Tibial artery (tissue), 4 donors: ENCODE data around the gene SIRPB1.

Experiments used
- DNase-seq, 2 donors: peaks; one replicate each; pipeline ENCODE4 v3.0.0-alpha.2; 2019
- H3K27ac ChIP-seq, 2 donors: fragments of 200-600 bp; sonication (generic) in 1 of 2; 1 replicate in 1 of 2; 2 replicates in 1 of 2; pipeline ENCODE4 v1.5.1; 2018 to 2019; ENCODE audit warnings: mild to moderate bottlenecking in 1 of 2
- H3K27me3 ChIP-seq, 2 donors: fragments of 200-600 bp; sonication (generic) in 1 of 2; one replicate each; pipeline versions ENCODE4 v1.5.1 to v1.6.0; 2016 to 2019
- H3K36me3 ChIP-seq, 3 donors: fragments of 200-600 bp; sonication (generic) in 2 of 3; one replicate each; pipeline ENCODE4 v1.5.1; 2016 to 2019; ENCODE audit warnings: mild to moderate bottlenecking in 2 of 3
- H3K4me1 ChIP-seq, 4 donors: fragments of 200-600 bp; sonication (generic) in 2 of 4; 1 replicate in 3 of 4; 2 replicates in 1 of 4; pipeline ENCODE4 v1.5.1; 2016 to 2019
- H3K4me3 ChIP-seq, 2 donors: fragments of 200-600 bp; sonication (generic) in 1 of 2; 1 replicate in 1 of 2; 2 replicates in 1 of 2; pipeline ENCODE4 v1.5.1; 2018 to 2019; ENCODE audit warnings: mild to moderate bottlenecking in 2 of 2
- H3K9me3 ChIP-seq, 3 donors: fragments of 200-600 bp; sonication (generic) in 1 of 3; one replicate each; pipeline ENCODE4 v1.5.1; 2016 to 2019
- CTCF ChIP-seq, 2 experiments: fragments of 200-600 bp in 1 of 2; fragments of 450-650 bp in 1 of 2; IDR thresholded peaks; one replicate each; pipeline ENCODE4 v1.5.1; 2017 to 2019; ENCODE audit warnings: antibody characterized with exemption in 2 of 2, mild to moderate bottlenecking in 1 of 2, moderate library complexity in 1 of 2
- intact Hi-C: fragments of 100-400 bp; cut with DNase I; formaldehyde crosslinking; loops from one replicate; pipeline ENCODE4 v1.15.0; 2023; ENCODE audit warnings: low total_unique reads

Gene SIRPB1

GRCh38 chr20:1630186-1630585 lies 10.4 kb upstream of the SIRPB1 start:
- no peak for DNase-seq
- Histone ChIP-seq H3K9me3 (no peaks in the 10 kb centered on the region), H3K4me3 (no peak overlapping the region), H3K27ac (no peak overlapping the region), H3K36me3 (no peaks in the 10 kb centered on the region), H3K4me1 (no peaks in the 10 kb centered on the region), H3K27me3 (no peaks in the 10 kb centered on the region)
- no peak for TF ChIP-seq CTCF (IDR thresholded peaks at IDR 0.05)
- intact Hi-C loops, result no loop called here

- DNase-seq, result no peak
- Histone ChIP-seq H3K27ac (no peak overlapping the region), H3K27me3 (no peaks in the 10 kb centered on the region), H3K9me3 (no peaks in the 10 kb centered on the region), H3K4me3 (no peak overlapping the region), H3K36me3 (no peaks in the 10 kb centered on the region), H3K4me1 (no peaks in the 10 kb centered on the region)
- no peak for TF ChIP-seq CTCF (IDR thresholded peaks at IDR 0.05)
- intact Hi-C loops, result no loop called here
Observed at GRCh38 chr20:1629321-1629720, 9.5 kb upstream of the SIRPB1 start.

GRCh38 chr20:1628621-1629020 lies 8.8 kb upstream of the SIRPB1 start:
- Histone ChIP-seq H3K4me3 (no peak overlapping the region), H3K27me3 (no peaks in the 10 kb centered on the region), H3K36me3 (no peaks in the 10 kb centered on the region), H3K9me3 (no peaks in the 10 kb centered on the region), H3K4me1 (no peaks in the 10 kb centered on the region), H3K27ac (no peak overlapping the region)
- intact Hi-C loops, result no loop called here
- no peak for TF ChIP-seq CTCF (IDR thresholded peaks at IDR 0.05)
- no peak for DNase-seq

GRCh38 chr20:1627200-1627550 lies 7.4 kb upstream of the SIRPB1 start:
- Histone ChIP-seq H3K27me3 (no peaks in the 10 kb centered on the region), H3K36me3 (no peaks in the 10 kb centered on the region), H3K4me3 (no peak overlapping the region), H3K9me3 (no peaks in the 10 kb centered on the region), H3K4me1 (no peaks in the 10 kb centered on the region), H3K27ac (no peak overlapping the region)
- intact Hi-C loops, result no loop called here
- no peak for DNase-seq
- TF ChIP-seq CTCF (IDR thresholded peaks at IDR 0.05), result no peak

GRCh38 chr20:1626528-1627199 lies 6.9 kb upstream of the SIRPB1 start:
- no peak overlapping the region for H3K4me3 ChIP-seq
- intact Hi-C loops, result no loop called here
- H3K4me1 ChIP-seq, result no peaks in the 10 kb centered on the region
- no peaks in the 10 kb centered on the region for H3K36me3 ChIP-seq
- H3K27me3 ChIP-seq, result no peaks in the 10 kb centered on the region
- TF ChIP-seq CTCF (IDR thresholded peaks at IDR 0.05), result no peak
- no peak overlapping the region for H3K27ac ChIP-seq
- H3K9me3 ChIP-seq, result no peaks in the 10 kb centered on the region
- no peak for DNase-seq
